Measurements from ENCODE around the gene FHL2.
"Not testable (repeated sequence)": the region's sequence is repeated elsewhere in the genome, so short reads cannot be mapped to it uniquely, and the experiment has no call there.

FHL2 gene

GRCh38 chr2:105425936-105426625 is 27.2 kb upstream of the FHL2 start:
- no peak for DNase-seq (ENCODE audit: low read depth)
- H3K4me3 ChIP-seq (ENCODE audit: low read depth, low read length): no peak overlapping the region
- TF ChIP-seq CTCF (IDR thresholded peaks at IDR 0.05; ENCODE audit: low read depth, low read length) (no peak), MAX (IDR thresholded peaks at IDR 0.05; ENCODE audit: low read depth, low read length) (no peak), MYC (IDR thresholded peaks at IDR 0.05; ENCODE audit: low read depth, low read length) (no peak), POLR2A (IDR thresholded peaks at IDR 0.05; ENCODE audit: extremely low read depth, insufficient read length) (no peak)

GRCh38 chr2:105424836-105425235 is 26.0 kb upstream of the FHL2 start:
- DNase-seq (ENCODE audit: low read depth); H3K4me3 ChIP-seq (ENCODE audit: low read depth, low read length): not testable (repeated sequence)

GRCh38 chr2:105422801-105423200 is 23.9 kb upstream of the FHL2 start:
- no peak for DNase-seq (ENCODE audit: low read depth)
- TF ChIP-seq POLR2A (IDR thresholded peaks at IDR 0.05; ENCODE audit: extremely low read depth, insufficient read length): no peak
- TF ChIP-seq CTCF (IDR thresholded peaks at IDR 0.05; ENCODE audit: low read depth, low read length): no peak
- no peak for TF ChIP-seq MYC (IDR thresholded peaks at IDR 0.05; ENCODE audit: low read depth, low read length)
- no peak for TF ChIP-seq MAX (IDR thresholded peaks at IDR 0.05; ENCODE audit: low read depth, low read length)
- H3K4me3 ChIP-seq (ENCODE audit: low read depth, low read length): no peak overlapping the region

GRCh38 chr2:105421053-105421452 is 22.2 kb upstream of the FHL2 start:
- no peak for TF ChIP-seq CTCF (IDR thresholded peaks at IDR 0.05; ENCODE audit: low read depth, low read length)
- no peak for TF ChIP-seq POLR2A (IDR thresholded peaks at IDR 0.05; ENCODE audit: extremely low read depth, insufficient read length)
- no peak for TF ChIP-seq MAX (IDR thresholded peaks at IDR 0.05; ENCODE audit: low read depth, low read length)
- TF ChIP-seq MYC (IDR thresholded peaks at IDR 0.05; ENCODE audit: low read depth, low read length): no peak
- DNase-seq (ENCODE audit: low read depth): no peak
- no peak overlapping the region for H3K4me3 ChIP-seq (ENCODE audit: low read depth, low read length)

- no peak for TF ChIP-seq CTCF (IDR thresholded peaks at IDR 0.05; ENCODE audit: low read depth, low read length)
- no peak for TF ChIP-seq MYC (IDR thresholded peaks at IDR 0.05; ENCODE audit: low read depth, low read length)
- no peak for TF ChIP-seq MAX (IDR thresholded peaks at IDR 0.05; ENCODE audit: low read depth, low read length)
- no peak for TF ChIP-seq POLR2A (IDR thresholded peaks at IDR 0.05; ENCODE audit: extremely low read depth, insufficient read length)
- no peak for DNase-seq (ENCODE audit: low read depth)
- H3K4me3 ChIP-seq (ENCODE audit: low read depth, low read length): no peak overlapping the region
Measured at GRCh38 chr2:105418522-105418921, 19.7 kb upstream of the FHL2 start.

- TF ChIP-seq CTCF (IDR thresholded peaks at IDR 0.05; ENCODE audit: low read depth, low read length) (no peak), POLR2A (IDR thresholded peaks at IDR 0.05; ENCODE audit: extremely low read depth, insufficient read length) (no peak), MYC (IDR thresholded peaks at IDR 0.05; ENCODE audit: low read depth, low read length) (no peak), MAX (IDR thresholded peaks at IDR 0.05; ENCODE audit: low read depth, low read length) (no peak)
- DNase-seq (ENCODE audit: low read depth): peak; percentile 40
- H3K4me3 ChIP-seq (ENCODE audit: low read depth, low read length): no peak overlapping the region
Measured at GRCh38 chr2:105417857-105418436, 19.1 kb upstream of the FHL2 start.

Data from NB4 (cell line).